Ishikawa (cell line): ENCODE data around the gene GAK.

ENCODE experiments used
- CEBPB ChIP-seq: IDR thresholded peaks from 2 replicates; pipeline ENCODE4 v1.6.1; 2012
- CREB1 ChIP-seq: IDR thresholded peaks from 2 replicates; pipeline ENCODE4 v1.6.1; 2012; ENCODE audit warnings: low read depth
- EP300 ChIP-seq: IDR thresholded peaks from 2 replicates; pipeline ENCODE4 v1.6.1; 2012; ENCODE audit warnings: borderline replicate concordance
- MAX ChIP-seq: IDR thresholded peaks from 2 replicates; pipeline ENCODE4 v1.6.1; 2012
- RAD21 ChIP-seq: IDR thresholded peaks from 2 replicates; pipeline ENCODE4 v1.6.1; 2012; ENCODE audit warnings: low read depth
- REST ChIP-seq: IDR thresholded peaks from 2 replicates; pipeline ENCODE4 v1.6.1; 2012; ENCODE audit warnings: low read depth, mild to moderate bottlenecking
- TAF1 ChIP-seq: IDR thresholded peaks from 2 replicates; pipeline ENCODE4 v1.6.1; 2012; ENCODE audit warnings: low read depth, mild to moderate bottlenecking
- TCF12 ChIP-seq: IDR thresholded peaks from 2 replicates; pipeline ENCODE4 v1.6.1; 2012; ENCODE audit warnings: low read depth
- USF1 ChIP-seq: IDR thresholded peaks from 2 replicates; pipeline ENCODE4 v1.6.1; 2012
- YY1 ChIP-seq: IDR thresholded peaks from 2 replicates; pipeline ENCODE4 v1.6.1; 2012; ENCODE audit warnings: low read depth
- ZBTB7A ChIP-seq: IDR thresholded peaks from 2 replicates; pipeline ENCODE4 v1.6.1; 2012; ENCODE audit warnings: low read depth

GRCh38 chr4:966266-967112 lies 34.4 kb upstream of the GAK start:
- TF ChIP-seq REST (no peak), RAD21 (no peak), CREB1 (no peak), ZBTB7A (no peak), YY1 (no peak), EP300 (no peak), TAF1 (no peak), MAX (no peak), CEBPB (no peak), USF1 (no peak), TCF12 (no peak)
